SK-N-SH (cell line): Measurements from ENCODE around the gene PRSS23.

Source experiments
- CTCF ChIP-seq: fragments of 200-600 bp; sonication (generic); IDR thresholded peaks from 2 replicates; pipeline ENCODE4 v1.6.1; 2017; ENCODE audit warnings: antibody characterized with exemption, mild to moderate bottlenecking, moderate library complexity
- POLR2AphosphoS5 ChIP-seq: IDR thresholded peaks from 2 replicates; pipeline ENCODE4 v1.6.1; 2012; ENCODE audit warnings: low read depth, low read length

- TF ChIP-seq CTCF (no peak), POLR2AphosphoS5 (no peak)
Measured at GRCh38 chr11:86758171-86758570, 42.2 kb upstream of the PRSS23 start.
